GM23338 (cell line): ENCODE data around the gene PLA2G1B. TPM values are rescaled to one million over a fixed set of nuclear protein-coding genes. Genes with fewer than 3 reads are reported as not detected.

Source experiments
- ATAC-seq: fragments of 200-7000 bp; cut with Tn5 transposase; 3 replicates; pipeline ENCODE4 v1.9.1; 2020
- DNase-seq: peaks from one replicate; pipeline ENCODE4 v3.0.0-alpha.2; 2015; ENCODE audit warnings: low spot score
- H2AFZ ChIP-seq: fragments of 200-600 bp; sonication (generic); 2 replicates; pipeline ENCODE4 v1.8.0; 2016; ENCODE audit warnings: antibody characterized with exemption, mild to moderate bottlenecking, moderate library complexity
- H3F3A ChIP-seq: fragments of 200-600 bp; sonication (generic); replicated peaks from 2 replicates; pipeline ENCODE4 v1.8.0; 2017; ENCODE audit warnings: antibody characterized with exemption, mixed run types, low read depth
- H3K27ac ChIP-seq: fragments of 200-600 bp; sonication (generic); 2 replicates; pipeline ENCODE4 v1.6.1; 2016; ENCODE audit warnings: low read depth
- H3K27me3 ChIP-seq: fragments of 200-600 bp; sonication (generic); 2 replicates; pipeline ENCODE4 v1.8.0; 2016; ENCODE audit warnings: mild to moderate bottlenecking, mixed run types, moderate library complexity; ENCODE audit not compliant: insufficient read depth
- H3K36me3 ChIP-seq: fragments of 200-600 bp; sonication (generic); 2 replicates; pipeline ENCODE4 v1.8.0; 2016; ENCODE audit warnings: mild to moderate bottlenecking; ENCODE audit not compliant: insufficient read depth
- H3K4me1 ChIP-seq: fragments of 200-600 bp; sonication (generic); 2 replicates; pipeline ENCODE4 v1.8.0; 2016; ENCODE audit warnings: mild to moderate bottlenecking, moderate library complexity; ENCODE audit not compliant: insufficient read depth
- H3K4me2 ChIP-seq: fragments of 200-600 bp; sonication (generic); 2 replicates; pipeline ENCODE4 v1.7.1; 2017; ENCODE audit warnings: mixed run types
- H3K4me3 ChIP-seq: fragments of 200-600 bp; sonication (generic); 2 replicates; pipeline ENCODE4 v1.6.1; 2016; ENCODE audit warnings: mixed run types
- H3K79me2 ChIP-seq: fragments of 200-600 bp; sonication (generic); replicated peaks from 2 replicates; pipeline ENCODE4 v1.8.0; 2017; ENCODE audit warnings: mild to moderate bottlenecking; ENCODE audit not compliant: insufficient read depth
- H3K9me2 ChIP-seq: fragments of 200-600 bp; sonication (generic); 2 replicates; pipeline ENCODE4 v1.8.0; 2017; ENCODE audit not compliant: insufficient read depth
- H4K20me1 ChIP-seq: fragments of 200-600 bp; sonication (generic); replicated peaks from 2 replicates; pipeline ENCODE4 v1.8.0; 2017; ENCODE audit warnings: mild to moderate bottlenecking; ENCODE audit not compliant: insufficient read depth
- H3K27ac Mint-ChIP-seq: 2 replicates; pipeline ENCODE4 v1.8.0; 2020; ENCODE audit warnings: inconsistent platforms, mild to moderate bottlenecking, moderate library complexity, mixed read lengths
- H3K27me3 Mint-ChIP-seq: 3 replicates; pipeline ENCODE4 v1.8.0; 2022; ENCODE audit warnings: low read depth, mild to moderate bottlenecking, moderate library complexity, mixed read lengths, inconsistent platforms; ENCODE audit not compliant: insufficient read depth, poor library complexity
- H3K36me3 Mint-ChIP-seq: 3 replicates; pipeline ENCODE4 v1.8.0; 2021; ENCODE audit warnings: low read depth, mild to moderate bottlenecking, inconsistent platforms, moderate library complexity, mixed read lengths
- H3K4me1 Mint-ChIP-seq: 3 replicates; pipeline ENCODE4 v1.8.0; 2020; ENCODE audit warnings: mild to moderate bottlenecking, inconsistent platforms, mixed read lengths
- H3K4me3 Mint-ChIP-seq: 3 replicates; pipeline ENCODE4 v1.8.0; 2021; ENCODE audit warnings: moderate library complexity, mild to moderate bottlenecking, inconsistent platforms, mixed read lengths
- H3K9me3 Mint-ChIP-seq: 3 replicates; pipeline ENCODE4 v1.8.0; 2020; ENCODE audit warnings: moderate library complexity, mild to moderate bottlenecking, inconsistent platforms, mixed read lengths
- CREB1 ChIP-seq: fragments of 250-450 bp; sonication (Bioruptor Pico); IDR thresholded peaks from 2 replicates; pipeline ENCODE4 v1.5.0; 2020; ENCODE audit warnings: low read depth, mild to moderate bottlenecking, moderate library complexity
- CTCF ChIP-seq, 2 experiments: fragments of 200-600 bp in 1 of 2; sonication (generic) in 1 of 2; conservative IDR thresholded peaks; 2 replicates each; pipeline versions ENCODE4 v1.5.1 to v1.6.1; 2016 to 2017; ENCODE audit warnings: antibody characterized with exemption in 2 of 2, low read depth in 2 of 2, mild to moderate bottlenecking in 2 of 2, moderate library complexity in 1 of 2
- NANOG ChIP-seq: IDR thresholded peaks from 2 replicates; pipeline ENCODE4 v1.6.1; 2016; ENCODE audit warnings: antibody characterized with exemption, borderline replicate concordance
- POLR2AphosphoS5 ChIP-seq: IDR thresholded peaks from 2 replicates; pipeline ENCODE4 v1.6.1; 2016; ENCODE audit warnings: antibody characterized with exemption, low read depth
- REST ChIP-seq: IDR thresholded peaks from one replicate; pipeline ENCODE4 v1.6.1; 2018; ENCODE audit warnings: antibody characterized with exemption; ENCODE audit not compliant: unreplicated experiment
- STAT1 ChIP-seq: IDR thresholded peaks from one replicate; pipeline ENCODE4 v1.6.1; 2016; ENCODE audit warnings: antibody characterized with exemption; ENCODE audit not compliant: unreplicated experiment
- ZNF114 ChIP-seq: fragments of 250-450 bp; sonication (Bioruptor Pico); IDR thresholded peaks from 2 replicates; pipeline ENCODE4 v1.5.0; 2020; ENCODE audit warnings: mild to moderate bottlenecking, moderate library complexity
- ZNF462 ChIP-seq: fragments of 250-450 bp; sonication (Bioruptor Pico); IDR thresholded peaks from 2 replicates; pipeline ENCODE4 v1.5.0; 2020; ENCODE audit warnings: mild to moderate bottlenecking, moderate library complexity
- polyA plus RNA-seq: library from polyadenylated mRNA; unstranded; fragments of >200 nt; fragmentation: Nextera tagmentation; extraction: Ambion mirVana; gene quantifications from 2 replicates; pipeline ENCODE4 v1.2.1, GENCODE V29; 2016
- total RNA-seq: library from RNA; depleted of rRNA; stranded (reverse); fragments of >200 nt; shearing (Covaris generic); gene quantifications from 2 replicates; pipeline ENCODE4 v1.2.3, GENCODE V29; 2014

PLA2G1B gene
- total and polyA plus RNA-seq, 2 experiments from 2014 or later: not detected

GRCh38 chr12:120347766-120348165, 20.2 kb upstream of the PLA2G1B start:
- Mint-ChIP-seq H3K36me3 (peaks cover 71% of the 10 kb centered on the region), H3K27ac (no peak overlapping the region), H3K4me1 (no peaks in the 10 kb centered on the region), H3K4me3 (no peak overlapping the region), H3K9me3 (no peaks in the 10 kb centered on the region; the same call in 2 of the 3 replicates), H3K27me3 (peaks cover 12% of the 10 kb centered on the region)
- Histone ChIP-seq H4K20me1 (no peaks in the 10 kb centered on the region), H3K79me2 (no peaks in the 10 kb centered on the region), H2AFZ (no peak overlapping the region), H3K27me3 (no peaks in the 10 kb centered on the region), H3K4me2 (no peak overlapping the region), H3K36me3 (no peaks in the 10 kb centered on the region), H3K27ac (no peak overlapping the region), H3F3A (no peaks in the 10 kb centered on the region), H3K4me3 (no peak overlapping the region), H3K9me2 (no peaks in the 10 kb centered on the region), H3K4me1 (no peaks in the 10 kb centered on the region)
- no peak for DNase-seq
- no peak for ATAC-seq
- TF ChIP-seq ZNF114: no peak
- TF ChIP-seq POLR2AphosphoS5: no peak
- TF ChIP-seq STAT1: no peak
- no peak for TF ChIP-seq NANOG
- TF ChIP-seq REST: no peak

- H3K27me3 ChIP-seq: no peaks in the 10 kb centered on the region
- no peak overlapping the region for H3K4me3 Mint-ChIP-seq
- H3K9me3 Mint-ChIP-seq: no peaks in the 10 kb centered on the region; the same call in 2 of the 3 replicates
- no peaks in the 10 kb centered on the region for H3F3A ChIP-seq
- ATAC-seq (no peak), DNase-seq (peak; percentile 46)
- H4K20me1 ChIP-seq: no peaks in the 10 kb centered on the region
- H3K27ac ChIP-seq: no peak overlapping the region
- H3K27me3 Mint-ChIP-seq: peaks cover 17% of the 10 kb centered on the region
- H3K4me1 ChIP-seq: no peaks in the 10 kb centered on the region
- H3K9me2 ChIP-seq: no peaks in the 10 kb centered on the region
- no peaks in the 10 kb centered on the region for H3K36me3 ChIP-seq
- no peak overlapping the region for H2AFZ ChIP-seq
- H3K79me2 ChIP-seq: no peaks in the 10 kb centered on the region
- no peak overlapping the region for H3K27ac Mint-ChIP-seq
- H3K4me2 ChIP-seq: no peak overlapping the region
- peaks cover 63% of the 10 kb centered on the region for H3K36me3 Mint-ChIP-seq
- TF ChIP-seq ZNF462 (no peak), CTCF (conservative IDR thresholded peaks at IDR 0.05; ENCODE audit: low read depth in 2 of 2) (peak in 1 of 2 experiments; percentile 40; a peak in 2 of 4 replicates), CREB1 (CRISPR knock-in tag) (no peak)
- H3K4me1 Mint-ChIP-seq: peaks cover 1% of the 10 kb centered on the region; the same call in 1 of the 3 replicates
- H3K4me3 ChIP-seq: no peak overlapping the region
These were observed 19.1 kb upstream of the PLA2G1B start for GRCh38 chr12:120346681-120347080.
